Right renal cortex interstitium (tissue), 3 donors: ENCODE data around the gene PDLIM3. TPM values are rescaled to one million over a fixed set of nuclear protein-coding genes. Genes with fewer than 3 reads are reported as not detected.
"Not testable (repeated sequence)": the region's sequence is repeated elsewhere in the genome, so short reads cannot be mapped to it uniquely, and the experiment has no call there.

Source experiments
- DNase-seq, 3 donors: peaks; one replicate each; pipeline ENCODE4 v3.0.0-alpha.2; 2013; ENCODE audit warnings: low read depth in 3 of 3, low spot score in 2 of 3
- polyA plus RNA-seq, 3 donors: library from polyadenylated mRNA; unstranded; fragments of 120-200 nt; gene quantifications; one replicate each; pipeline ENCODE4 v1.2.1, GENCODE V29; 2013; ENCODE audit not compliant: insufficient read length in 3 of 3

The PDLIM3 gene
- polyA plus RNA-seq, 3 donors: 2.2 to 4.6 (median 3.6) TPM

- no peak for DNase-seq
Observed at GRCh38 chr4:185523862-185524261, 11.4 kb downstream of the PDLIM3 start.

- no peak for DNase-seq
Observed at GRCh38 chr4:185522451-185522850, 12.9 kb downstream of the PDLIM3 start.

GRCh38 chr4:185520119-185520518 is 15.2 kb downstream of the PDLIM3 start:
- DNase-seq: no peak

DNA sequence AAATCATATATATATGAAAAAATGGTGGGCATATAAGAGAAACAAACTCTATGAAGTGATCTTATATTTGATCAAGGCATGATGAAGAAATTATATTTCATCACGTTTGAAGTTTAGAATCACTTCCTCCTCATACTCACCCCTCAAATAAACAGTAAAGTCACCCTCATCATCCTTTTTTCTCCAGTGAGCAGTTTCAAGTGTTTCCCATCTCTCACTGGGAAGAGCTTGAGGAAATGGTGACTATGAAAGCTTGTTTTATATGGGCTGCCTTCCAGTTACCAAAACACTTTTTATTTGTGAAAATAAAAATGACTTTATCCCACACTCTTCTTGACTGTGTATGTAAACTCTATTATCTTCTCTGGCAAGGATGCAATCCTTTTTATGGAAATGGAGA is 16.8 kb downstream of the PDLIM3 start:
- DNase-seq: no peak

GRCh38 chr4:185518069-185518468 is 17.2 kb downstream of the PDLIM3 start:
- DNase-seq: no peak

GRCh38 chr4:185515248-185515647 is 20.1 kb downstream of the PDLIM3 start:
- no peak for DNase-seq

- no peak for DNase-seq
Observed at GRCh38 chr4:185514182-185514697, 21.1 kb downstream of the PDLIM3 start.

- DNase-seq: no peak
Observed at GRCh38 chr4:185513489-185514181, 21.7 kb downstream of the PDLIM3 start.

DNA sequence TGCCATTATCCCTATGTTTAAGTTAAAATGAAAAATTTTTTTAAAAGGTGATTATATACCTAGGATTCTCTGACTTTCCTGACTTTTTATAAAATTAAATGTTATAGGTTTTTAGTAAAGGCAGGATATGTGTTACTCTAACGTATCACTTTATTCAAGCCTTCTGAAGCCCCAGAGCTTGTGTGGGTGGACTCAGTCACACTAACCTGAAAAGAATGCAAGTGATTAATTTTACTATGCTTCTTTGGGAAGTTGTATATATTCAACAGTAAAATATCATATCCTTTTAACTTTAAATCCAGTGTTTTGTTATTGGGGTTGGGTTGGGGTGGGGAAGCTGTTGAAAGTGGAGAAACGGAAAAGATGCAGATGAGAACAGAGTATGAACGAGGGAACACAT is 22.8 kb downstream of the PDLIM3 start:
- DNase-seq: no peak

- DNase-seq: not testable (repeated sequence)
Observed at GRCh38 chr4:185511243-185511642, 24.1 kb downstream of the PDLIM3 start.

DNA sequence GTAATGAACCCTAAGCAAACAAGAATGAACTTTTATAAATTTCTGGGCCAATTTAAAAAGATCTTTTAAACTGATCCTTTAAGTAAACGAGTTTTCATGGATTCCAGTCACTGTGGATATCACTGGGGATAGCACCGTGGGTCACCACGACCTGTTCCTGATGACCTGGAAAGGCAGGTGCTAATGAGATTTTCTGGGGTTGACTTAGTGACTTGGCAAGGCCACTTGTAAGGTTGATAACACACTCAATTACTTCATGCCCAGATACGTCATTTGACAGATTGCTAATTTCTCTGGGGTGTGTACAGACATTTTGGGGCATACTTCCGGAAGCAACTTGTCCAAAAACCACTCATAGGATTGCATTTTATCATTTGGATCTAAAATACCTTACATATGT is 24.5 kb downstream of the PDLIM3 start:
- no peak for DNase-seq

DNA sequence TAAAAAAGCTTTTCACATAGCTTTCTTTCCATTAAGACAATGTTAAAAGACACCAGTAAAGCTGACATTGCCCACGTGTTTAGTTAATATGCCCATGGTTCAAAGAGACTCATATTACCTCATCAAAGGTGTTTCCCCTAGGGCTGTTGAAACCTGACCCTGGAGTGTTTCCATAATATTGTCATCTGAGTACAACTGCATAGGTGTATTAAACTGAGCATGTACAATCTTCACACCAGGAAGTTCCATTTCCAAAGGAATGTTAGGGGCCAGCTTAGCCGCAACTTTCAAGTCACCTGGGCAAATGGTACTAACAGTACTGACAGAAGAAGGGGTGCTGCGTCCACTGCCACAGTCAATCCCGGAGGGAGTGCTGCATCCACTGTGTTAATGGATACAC is 27.1 kb downstream of the PDLIM3 start:
- peak in 1 of 3 donors; percentile 49 for DNase-seq

GRCh38 chr4:185506422-185506821 is 28.9 kb downstream of the PDLIM3 start:
- no peak for DNase-seq

- peak; percentile 76 to 83 (median 81) for DNase-seq
Observed at GRCh38 chr4:185504098-185505047, 30.9 kb downstream of the PDLIM3 start.

DNA sequence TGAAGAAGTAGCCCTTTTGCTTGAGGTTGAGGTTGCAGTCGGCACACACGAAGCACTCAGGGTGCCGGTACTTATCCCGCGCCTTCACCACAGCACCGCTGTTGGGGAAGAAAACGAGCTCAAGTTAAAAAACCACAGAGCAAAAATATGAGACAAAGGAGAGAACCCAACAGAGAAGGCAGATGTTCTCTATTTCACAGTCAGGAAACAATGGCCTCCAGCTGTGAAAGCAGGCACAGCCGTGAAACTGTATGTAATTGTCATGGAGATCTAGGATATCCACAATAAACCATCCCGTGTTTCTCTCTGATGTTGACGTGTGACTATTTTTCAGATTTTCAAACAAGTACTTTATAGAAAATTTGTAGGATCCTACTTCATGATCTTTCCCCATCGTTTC is 32.9 kb downstream of the PDLIM3 start:
- DNase-seq: no peak

- DNase-seq: no peak
Observed at GRCh38 chr4:185500576-185500975, 34.7 kb downstream of the PDLIM3 start.

- DNase-seq: no peak
Observed at GRCh38 chr4:185500035-185500434, 35.3 kb downstream of the PDLIM3 start.

DNA sequence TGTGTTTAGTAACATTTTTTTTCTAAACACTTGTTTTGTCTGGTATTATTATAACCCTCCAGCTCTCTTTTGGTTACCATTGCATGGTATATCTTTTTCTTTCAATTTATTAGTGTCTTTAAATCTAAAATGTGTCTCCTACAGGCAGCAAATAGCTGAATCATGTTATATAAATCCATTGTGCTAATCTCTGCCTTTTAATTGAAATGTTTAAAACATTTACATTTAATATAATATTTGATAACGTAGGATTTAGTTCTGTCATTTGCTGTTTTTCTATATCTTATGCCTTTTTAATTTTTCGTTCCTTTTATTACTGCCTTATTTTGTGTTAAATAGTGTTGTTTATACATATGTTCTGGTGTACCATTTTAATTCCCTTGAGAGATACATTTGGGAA is 46.7 kb downstream of the PDLIM3 start:
- DNase-seq: no peak

DNA sequence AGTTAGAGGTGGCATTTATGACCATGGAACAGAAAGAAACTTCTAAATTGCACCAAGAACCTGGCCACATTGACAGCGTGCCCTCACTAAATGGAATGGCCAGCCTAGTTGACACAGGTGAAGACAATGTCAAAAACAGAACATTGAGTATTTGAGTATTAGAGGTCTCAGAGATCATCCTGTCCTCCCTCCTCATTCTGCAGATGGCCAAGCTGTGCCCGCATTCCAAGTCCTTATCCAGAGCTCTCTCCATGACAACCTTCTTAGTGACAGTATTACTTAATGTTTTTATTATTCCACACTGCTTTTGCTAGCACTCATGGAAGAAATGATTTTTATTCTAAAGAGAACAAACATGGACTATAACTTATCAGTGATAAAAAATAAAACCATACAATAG is 53.9 kb downstream of the PDLIM3 start:
- DNase-seq: no peak

- DNase-seq: no peak
Observed at GRCh38 chr4:185480016-185480732, 55.1 kb downstream of the PDLIM3 start.

- DNase-seq: no peak
Observed at GRCh38 chr4:185479507-185479971, 55.8 kb downstream of the PDLIM3 start.
